NCI-H1092 treated with DMSO at 0.1 percent for 48 hours (cell line): ENCODE measurements around the gene PLB1.

ENCODE experiments used
- DNase-seq: peaks from one replicate; lab custom pipeline; 2025; lab: John Stamatoyannopoulos, UW

The PLB1 gene

GRCh38 chr2:28564346-28564745, 68.5 kb downstream of the PLB1 start:
- DNase-seq, result no peak

DNA sequence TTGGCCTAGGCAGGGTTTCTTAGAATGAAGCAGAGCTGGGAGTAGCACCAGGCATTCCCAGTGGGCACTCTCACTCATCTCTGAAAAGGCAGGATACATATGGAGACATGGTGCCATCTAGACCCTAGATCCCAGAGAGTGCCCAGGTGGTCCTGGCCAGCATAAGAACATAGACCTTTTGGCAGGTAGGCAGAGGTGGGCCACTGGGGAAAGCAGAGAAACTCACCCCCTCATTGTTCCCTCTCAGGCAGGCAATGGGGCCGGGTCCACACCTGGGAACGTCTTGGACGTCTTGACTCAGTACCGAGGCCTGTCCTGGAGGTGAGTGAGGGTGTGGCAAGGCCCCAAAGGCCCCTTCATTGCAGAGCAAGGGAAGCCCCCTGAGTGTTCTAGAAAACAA, 69.2 kb downstream of the PLB1 start:
- DNase-seq, result no peak

GRCh38 chr2:28565720-28566295, 69.9 kb downstream of the PLB1 start:
- DNase-seq, result no peak

GRCh38 chr2:28566521-28567041, 70.7 kb downstream of the PLB1 start:
- DNase-seq, result peak; percentile 81

DNA sequence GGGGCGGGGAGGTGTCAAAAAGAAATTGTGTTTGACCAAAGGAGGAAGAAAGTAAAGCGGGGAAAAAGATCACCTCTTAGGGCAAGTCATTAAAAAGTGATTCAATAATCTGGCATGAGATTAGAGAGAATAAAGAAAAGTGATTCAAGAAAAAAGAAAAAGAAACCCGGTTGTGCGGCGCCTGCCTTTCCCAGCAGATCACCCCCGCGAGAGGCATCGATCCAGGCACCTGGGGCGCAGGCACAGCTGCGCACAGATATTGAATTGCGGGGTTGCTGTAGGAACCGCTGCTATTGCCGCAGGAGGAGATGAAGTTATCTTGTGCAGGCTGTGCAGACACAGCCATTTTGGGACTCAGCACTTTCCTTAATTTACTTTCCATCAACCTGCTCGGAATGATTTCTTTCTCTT, 71.2 kb downstream of the PLB1 start:
- DNase-seq, result peak; percentile 81

GRCh38 chr2:28568036-28568435, 72.2 kb downstream of the PLB1 start:
- no peak for DNase-seq

- DNase-seq, result no peak
Measured at GRCh38 chr2:28568533-28568932, 72.7 kb downstream of the PLB1 start.

DNA sequence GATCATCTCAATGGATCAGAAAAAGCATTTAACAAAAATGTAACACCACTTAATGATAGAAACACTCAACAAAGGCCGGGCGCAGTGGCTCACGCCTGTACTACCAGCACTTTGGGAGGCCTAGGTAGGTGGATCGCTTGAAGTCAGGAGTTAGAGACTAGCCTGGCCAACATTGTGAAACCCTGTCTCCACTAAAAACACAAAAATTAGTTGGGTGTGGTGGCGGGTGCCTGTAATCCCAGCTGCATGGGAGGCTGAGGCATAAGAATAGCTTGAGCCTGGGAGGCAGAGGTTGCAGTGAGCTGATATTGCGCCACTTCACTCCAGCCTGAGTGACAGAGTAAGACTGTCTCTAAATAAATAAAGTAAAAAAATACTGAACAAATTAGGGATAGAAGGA, 74.6 kb downstream of the PLB1 start:
- no peak for DNase-seq

DNA sequence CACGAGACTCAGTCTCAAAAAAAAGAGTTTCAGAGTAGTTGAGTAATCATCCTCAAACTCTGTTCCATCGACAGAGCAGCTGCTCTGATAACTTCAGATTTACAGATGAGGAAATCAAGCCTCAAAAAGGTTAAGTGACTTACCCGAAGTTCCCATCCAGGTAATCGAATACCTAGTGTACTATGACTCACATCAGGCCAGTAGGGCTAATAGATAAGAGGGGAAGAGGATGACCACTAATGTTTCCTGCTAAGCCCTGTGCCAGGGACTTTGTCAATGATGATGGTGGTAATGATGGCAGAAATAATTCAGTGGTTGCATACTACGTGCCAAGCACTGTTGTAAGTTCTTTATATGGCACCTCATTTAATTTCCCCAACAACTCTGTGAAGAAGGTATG, 80.9 kb downstream of the PLB1 start:
- DNase-seq, result no peak

DNA sequence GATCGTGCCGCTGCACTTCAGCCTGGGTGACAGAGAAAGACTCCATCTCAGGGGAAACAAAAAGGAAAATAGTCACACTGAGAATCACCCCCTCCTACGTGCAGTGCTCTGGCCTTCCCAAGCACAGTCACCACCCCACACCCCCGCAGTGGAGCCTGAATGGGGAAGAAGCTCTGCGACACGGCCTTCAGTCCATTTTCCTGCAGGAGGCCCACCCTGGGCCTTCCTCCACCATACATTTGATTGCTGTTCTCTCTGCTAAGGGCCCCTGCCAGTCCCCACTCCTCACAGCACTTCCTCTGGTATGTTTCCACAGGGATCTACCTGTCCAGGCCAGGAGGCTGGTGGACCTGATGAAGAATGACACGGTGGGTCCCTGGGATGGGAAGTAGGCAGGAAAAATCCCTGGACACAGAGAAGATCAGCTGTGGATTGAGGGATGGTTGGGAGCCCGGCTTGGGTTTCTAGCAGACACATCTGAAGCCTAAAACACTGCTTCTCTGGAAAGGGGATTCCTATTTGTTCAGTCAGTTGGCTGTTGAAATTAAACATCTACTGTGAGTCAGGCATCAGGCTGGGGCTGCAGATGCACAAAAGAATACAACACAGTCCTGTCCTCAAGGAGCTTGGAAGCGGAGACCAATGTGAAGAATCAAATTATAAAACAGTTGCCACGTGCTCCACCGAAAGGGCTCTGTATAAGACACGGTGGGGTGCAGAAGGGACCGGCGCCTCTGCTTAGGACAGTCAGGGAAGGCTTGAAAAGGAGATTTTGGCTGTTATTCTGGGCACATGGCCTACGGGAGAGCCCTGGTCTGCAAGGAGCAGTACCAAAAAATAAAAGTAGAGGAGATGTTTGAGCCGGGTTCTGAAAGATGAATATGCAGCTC, 82.2 kb downstream of the PLB1 start:
- DNase-seq, result no peak

GRCh38 chr2:28578774-28579173, 82.9 kb downstream of the PLB1 start:
- DNase-seq, result no peak

DNA sequence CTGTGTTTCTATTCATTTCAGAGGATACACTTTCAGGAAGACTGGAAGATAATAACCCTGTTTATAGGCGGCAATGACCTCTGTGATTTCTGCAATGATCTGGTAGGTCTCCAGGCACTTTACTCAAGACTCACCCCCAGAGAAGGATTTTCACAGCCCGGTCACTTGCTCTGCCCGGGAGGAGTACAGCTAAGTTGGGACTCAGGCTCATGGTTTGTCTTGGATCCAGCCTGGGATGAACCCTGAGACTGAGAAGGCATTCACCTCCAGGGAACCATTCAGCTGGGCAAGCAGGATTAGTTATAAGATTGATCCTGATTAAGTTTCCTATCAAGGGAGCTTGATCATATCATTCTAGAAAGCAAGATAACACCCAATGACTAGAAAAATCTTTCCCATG, 83.7 kb downstream of the PLB1 start:
- DNase-seq, result no peak

DNA sequence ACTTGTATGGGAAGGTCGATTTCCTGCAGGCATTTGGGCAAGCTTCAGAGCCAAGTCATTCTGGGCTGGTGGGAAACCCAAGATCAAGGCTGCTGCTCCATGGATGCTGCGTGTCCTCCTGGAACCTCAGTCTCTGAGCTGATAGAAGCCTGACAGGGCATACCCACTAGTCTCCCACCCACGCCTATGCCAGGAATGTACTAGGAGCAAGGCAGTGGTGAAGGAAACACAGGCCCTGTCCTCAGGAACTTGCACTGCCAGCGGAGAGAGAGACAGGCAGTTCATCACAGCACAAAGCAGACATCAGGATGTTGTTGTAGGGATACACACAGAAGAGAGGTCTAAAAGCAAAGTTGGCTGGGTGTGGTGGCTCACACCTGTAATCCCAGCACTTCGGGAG, 84.2 kb downstream of the PLB1 start:
- DNase-seq, result no peak

DNA sequence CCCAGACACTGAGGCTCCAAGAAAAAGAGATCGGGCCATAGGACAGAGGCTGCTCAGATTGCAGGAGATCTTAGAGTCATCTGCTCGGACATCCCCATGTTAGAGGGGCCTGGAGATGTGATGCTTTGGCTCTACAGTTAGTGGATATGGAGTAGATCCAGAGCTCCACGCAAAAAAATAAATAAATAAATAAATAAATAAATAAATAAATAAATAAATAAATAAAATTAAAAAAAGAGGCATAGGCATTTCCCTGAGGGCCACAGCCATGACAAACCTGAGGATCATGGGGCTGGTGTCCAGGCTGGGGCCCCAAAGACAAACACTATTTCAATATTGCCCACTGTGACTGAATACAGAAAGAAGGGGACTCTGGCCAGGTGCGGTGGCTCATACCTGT, 85.5 kb downstream of the PLB1 start:
- DNase-seq, result no peak

DNA sequence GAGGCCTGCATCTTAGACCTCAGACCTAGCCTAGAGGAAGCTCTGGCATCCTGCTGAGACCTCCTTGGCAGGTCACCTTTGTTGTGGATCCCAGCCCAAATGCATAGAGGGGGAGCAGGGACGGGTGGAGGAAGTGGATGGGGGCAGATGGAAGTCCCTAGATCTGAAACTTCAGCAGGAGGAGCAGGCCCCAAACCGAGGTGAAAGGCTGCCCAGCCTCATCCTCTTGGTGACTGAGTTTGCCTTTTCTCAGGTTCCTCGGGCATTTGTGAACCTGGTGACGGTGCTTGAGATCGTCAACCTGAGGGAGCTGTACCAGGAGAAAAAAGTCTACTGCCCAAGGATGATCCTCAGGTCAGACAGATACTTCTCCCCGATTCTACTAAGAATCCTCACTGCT, 86.3 kb downstream of the PLB1 start:
- DNase-seq, result no peak

DNA sequence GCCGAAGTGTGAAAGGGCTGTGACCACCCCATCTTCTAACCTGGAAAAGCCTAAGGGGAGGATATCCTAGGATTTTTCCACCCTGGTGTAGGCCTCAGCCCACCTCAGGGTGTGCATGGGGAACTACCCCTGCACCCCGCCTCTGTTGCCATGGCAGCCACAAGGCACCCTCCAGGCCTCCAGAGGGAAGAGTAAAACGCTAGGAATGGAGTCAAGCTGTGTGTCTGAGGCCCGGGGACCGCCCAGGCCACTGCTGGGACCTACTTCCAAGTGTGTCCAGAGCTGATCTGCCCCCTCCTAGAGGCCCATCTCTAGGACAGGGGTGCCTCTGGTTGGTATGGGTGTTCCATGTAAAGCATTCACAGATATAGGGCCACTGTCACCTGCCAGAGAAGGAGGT, 86.7 kb downstream of the PLB1 start:
- DNase-seq, result no peak

- no peak for DNase-seq
Measured at GRCh38 chr2:28583899-28584553, 88.2 kb downstream of the PLB1 start.

DNA sequence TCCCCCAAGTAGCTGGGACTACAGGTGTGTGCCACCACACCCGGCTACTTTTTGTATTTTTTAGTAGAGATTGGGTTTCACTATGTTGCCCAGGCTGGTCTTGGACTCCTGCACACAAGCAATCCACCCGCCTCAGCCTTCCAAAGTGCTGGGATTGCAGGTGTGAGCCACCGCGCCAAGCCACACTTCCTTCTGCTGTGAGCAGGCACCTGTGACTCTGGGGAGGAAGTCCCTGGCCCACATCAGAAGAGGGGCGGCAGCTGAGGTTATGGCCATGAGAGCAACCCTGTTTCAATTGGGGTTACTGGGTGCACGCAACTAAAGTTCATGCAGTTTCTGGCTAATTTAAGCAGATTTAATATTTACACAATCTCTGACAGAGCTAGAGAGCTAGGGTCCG, 91.0 kb downstream of the PLB1 start:
- no peak for DNase-seq

DNA sequence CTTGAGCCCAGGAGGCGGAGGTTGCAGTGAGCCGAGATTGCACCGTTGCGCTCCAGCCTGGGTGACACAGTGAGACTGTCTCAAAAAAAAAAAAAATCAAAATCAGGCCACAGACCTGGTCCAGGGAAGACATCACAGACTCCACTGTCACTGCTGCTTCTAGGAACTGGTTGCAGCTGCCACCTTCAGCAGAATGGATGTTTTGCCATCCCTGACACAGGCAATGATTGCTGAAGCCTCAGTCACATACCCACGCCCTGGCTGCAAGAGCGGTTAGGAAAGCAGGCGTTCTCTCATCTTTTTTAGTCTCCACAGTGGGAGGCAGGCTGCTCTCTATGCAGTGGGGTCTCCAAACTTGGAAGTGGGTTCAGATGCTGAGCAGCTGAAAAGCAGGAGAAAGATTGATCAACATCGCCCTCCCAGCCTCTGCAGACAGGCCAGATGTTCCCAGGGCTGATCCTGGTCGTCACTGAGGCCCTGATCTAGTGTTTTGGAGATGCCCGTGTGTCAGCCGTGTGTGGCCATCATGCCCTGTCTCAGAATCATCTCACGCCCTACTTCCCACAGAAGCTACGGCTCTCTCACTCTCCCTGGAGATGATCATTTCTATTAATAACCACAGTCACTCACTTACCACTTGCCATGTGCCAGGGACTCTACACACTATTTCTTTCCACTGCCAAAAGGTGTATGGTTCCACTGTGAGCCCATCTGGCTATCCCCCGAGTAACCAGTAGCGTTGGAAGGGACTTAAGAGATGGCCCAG, 91.8 kb downstream of the PLB1 start:
- DNase-seq, result no peak

DNA sequence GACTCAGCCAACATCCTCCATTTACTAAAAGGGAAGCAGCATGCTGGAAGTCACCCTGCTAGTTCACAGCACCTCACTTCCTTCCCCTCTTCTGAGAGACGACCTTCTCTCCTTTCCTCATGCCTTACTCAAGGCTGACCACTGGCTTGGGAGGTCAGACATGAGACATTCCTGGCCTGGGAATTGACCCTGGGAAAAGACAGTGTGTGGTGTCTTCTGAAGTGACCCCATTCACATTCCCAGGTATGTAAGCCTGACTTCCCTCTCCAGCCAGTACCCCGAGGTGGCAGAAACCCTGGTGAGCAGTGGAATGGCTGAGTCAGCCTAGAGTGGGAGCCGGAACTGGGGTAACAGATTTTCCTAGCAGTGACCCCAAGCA, 92.4 kb downstream of the PLB1 start:
- DNase-seq, result no peak

DNA sequence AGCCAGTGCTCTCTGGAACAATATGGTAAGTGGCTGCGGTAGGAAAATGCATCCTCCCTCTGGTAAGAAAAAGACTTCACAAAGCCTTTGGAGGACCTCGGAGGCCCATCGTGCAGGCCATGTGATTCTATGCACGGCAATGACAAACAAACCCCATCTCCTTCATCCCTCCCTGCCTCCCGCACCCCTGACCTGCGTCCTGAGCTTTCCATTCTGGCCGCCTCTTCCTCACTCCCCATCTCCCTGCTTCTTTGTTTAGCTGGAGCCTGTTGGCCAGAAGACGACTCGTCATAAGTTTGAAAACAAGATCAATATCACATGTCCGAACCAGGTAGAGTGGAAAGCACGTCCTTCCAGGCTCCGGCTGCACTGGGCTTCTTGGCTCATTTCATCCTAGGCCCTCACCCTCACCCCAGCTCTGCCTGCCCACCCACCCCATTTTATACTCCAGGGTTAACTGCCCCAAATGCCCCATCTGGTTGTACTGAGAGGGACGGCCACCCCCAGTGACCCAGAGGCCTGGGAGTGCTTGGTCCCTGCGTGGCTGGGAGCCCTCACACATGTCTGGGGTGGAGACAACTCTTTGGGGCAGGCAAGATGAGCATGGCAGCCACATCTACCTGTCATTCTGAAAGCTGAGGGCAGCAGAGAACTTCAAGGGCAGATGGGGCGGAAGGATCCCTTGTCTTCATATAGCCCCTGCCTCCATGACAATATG, 94.0 kb downstream of the PLB1 start:
- DNase-seq, result no peak
